Measurements from ENCODE around the gene ABHD14A. TPM values are rescaled to one million over a fixed set of nuclear protein-coding genes. Genes with fewer than 3 reads are reported as not detected.

ABHD14A gene
- total RNA-seq, 3 donors from 2014 or later, result 11.8 to 19.7 (median 12.6) TPM

DNA sequence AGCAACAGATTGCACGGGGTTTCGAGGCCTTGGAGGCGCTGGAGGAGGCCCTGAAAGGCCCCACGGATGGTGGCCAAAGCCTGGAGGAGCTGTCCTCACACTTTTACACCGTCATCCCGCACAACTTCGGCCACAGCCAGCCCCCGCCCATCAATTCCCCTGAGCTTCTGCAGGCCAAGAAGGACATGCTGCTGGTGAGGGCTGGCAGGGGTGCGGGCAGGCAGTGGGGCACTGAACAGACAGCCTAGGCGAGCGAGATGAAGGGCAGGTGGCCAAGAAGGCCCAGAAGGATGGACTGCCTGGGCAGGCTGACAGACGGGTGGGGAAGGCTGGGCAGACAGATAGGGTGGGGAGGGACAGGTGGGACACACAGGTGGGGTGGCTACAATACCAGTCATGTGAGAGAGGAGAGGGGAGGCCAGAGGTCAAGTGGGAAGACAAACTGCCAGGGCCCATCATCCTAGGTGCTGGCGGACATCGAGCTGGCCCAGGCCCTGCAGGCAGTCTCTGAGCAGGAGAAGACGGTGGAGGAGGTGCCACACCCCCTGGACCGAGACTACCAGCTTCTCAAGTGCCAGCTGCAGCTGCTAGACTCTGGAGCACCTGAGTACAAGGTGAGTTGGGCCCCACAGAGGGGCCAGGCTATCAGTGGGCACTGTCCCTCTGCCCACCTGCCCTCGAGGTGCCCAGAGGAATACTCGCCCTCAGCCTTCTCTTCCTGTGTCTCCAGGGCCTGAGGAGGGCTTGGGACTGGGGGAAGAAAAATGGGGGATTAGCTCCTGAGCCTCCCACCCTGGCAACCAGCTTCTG lies 29.6 kb upstream of the ABHD14A start:
- no peak for DNase-seq

DNA sequence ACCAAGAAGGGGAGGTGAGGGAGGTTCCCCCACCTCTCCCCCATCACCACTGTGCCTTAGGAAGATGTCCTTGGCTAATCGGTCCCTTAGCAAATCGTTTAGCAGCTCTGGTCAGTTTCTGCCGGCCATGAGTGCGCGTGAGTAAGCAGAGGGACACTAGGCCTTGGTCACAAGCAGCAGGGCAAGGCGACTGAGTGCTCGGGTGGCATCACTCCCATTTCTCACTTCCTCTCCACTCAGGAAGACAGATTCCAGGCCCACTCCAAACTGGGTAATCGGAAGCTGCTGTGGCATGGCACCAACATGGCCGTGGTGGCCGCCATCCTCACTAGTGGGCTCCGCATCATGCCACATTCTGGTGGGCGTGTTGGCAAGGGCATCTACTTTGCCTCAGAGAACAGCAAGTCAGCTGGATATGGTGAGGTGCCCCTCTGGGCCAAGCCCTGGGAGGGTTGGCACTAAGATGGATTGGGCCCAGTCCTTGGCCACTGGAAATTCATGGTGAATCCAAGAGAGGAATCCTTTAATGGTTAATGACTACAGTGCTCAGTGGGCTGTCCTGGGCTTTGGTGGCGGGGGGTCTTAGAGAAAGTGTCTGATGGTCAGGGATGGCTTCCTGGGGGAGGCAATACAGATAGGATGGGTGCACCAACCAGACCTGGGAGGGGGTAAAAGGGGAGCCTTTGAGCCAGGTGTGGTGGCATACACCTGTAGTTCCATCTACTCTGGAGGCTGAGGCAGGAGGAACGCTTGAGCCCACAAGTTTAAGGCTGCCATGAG lies 28.7 kb upstream of the ABHD14A start:
- peaks cover 3% of the 10 kb centered on the region for H3K36me3 Mint-ChIP-seq (ENCODE audit: insufficient read depth)
- no peak overlapping the region for H3K4me3 Mint-ChIP-seq
- peaks cover 10% of the 10 kb centered on the region for H3K4me1 Mint-ChIP-seq (ENCODE audit: low read depth)
- H3K9me3 Mint-ChIP-seq, result no peaks in the 10 kb centered on the region
- H3K27me3 Mint-ChIP-seq (ENCODE audit: low read depth), result no peaks in the 10 kb centered on the region
- no peak for ATAC-seq
- DNase-seq, result no peak

More for the DNA sequence above, 29.6 kb upstream of the ABHD14A start:
- ATAC-seq, result no peak
- Mint-ChIP-seq H3K4me3 (no peak overlapping the region), H3K9me3 (no peaks in the 10 kb centered on the region), H3K4me1 (ENCODE audit: low read depth) (peaks cover 18% of the 10 kb centered on the region), H3K27me3 (ENCODE audit: low read depth) (no peaks in the 10 kb centered on the region), H3K36me3 (ENCODE audit: insufficient read depth) (peaks cover 10% of the 10 kb centered on the region)

DNA sequence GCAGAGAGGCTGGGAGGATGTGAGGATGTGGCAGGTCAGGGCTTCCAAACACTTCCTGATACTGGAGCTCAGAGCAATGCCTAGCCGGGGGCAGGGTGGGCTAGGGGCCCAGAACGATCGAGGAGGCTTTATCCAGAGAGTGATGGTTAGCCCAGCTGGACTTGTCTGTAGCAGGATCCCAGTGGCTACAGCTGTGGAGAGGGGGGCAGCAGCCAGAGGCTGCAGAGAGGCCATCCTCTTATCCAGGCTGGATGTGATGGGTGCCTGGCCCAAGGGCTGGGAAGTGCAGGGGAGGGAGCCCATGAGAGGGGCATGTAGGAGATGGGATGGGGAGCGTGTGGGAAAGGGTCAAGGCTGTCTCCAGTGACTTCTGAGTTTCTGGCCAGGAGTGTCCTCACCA lies 28.1 kb upstream of the ABHD14A start:
- H3K4me1 Mint-ChIP-seq (ENCODE audit: low read depth), result peaks cover 8% of the 10 kb centered on the region
- no peaks in the 10 kb centered on the region for H3K27me3 Mint-ChIP-seq (ENCODE audit: low read depth)
- no peak overlapping the region for H3K4me3 Mint-ChIP-seq
- no peak for DNase-seq
- H3K36me3 Mint-ChIP-seq (ENCODE audit: insufficient read depth), result peaks cover 2% of the 10 kb centered on the region
- ATAC-seq, result no peak
- H3K9me3 Mint-ChIP-seq, result no peaks in the 10 kb centered on the region

- H3K4me1 Mint-ChIP-seq (ENCODE audit: low read depth), result peaks cover 7% of the 10 kb centered on the region
- H3K27me3 Mint-ChIP-seq (ENCODE audit: low read depth), result peaks cover 2% of the 10 kb centered on the region
- DNase-seq (no peak), ATAC-seq (no peak)
- H3K9me3 Mint-ChIP-seq, result no peaks in the 10 kb centered on the region
- H3K36me3 Mint-ChIP-seq (ENCODE audit: insufficient read depth), result peaks cover 2% of the 10 kb centered on the region
- H3K4me3 Mint-ChIP-seq, result no peak overlapping the region
These were observed 27.5 kb upstream of the ABHD14A start for GRCh38 chr3:51947215-51947900.

DNA sequence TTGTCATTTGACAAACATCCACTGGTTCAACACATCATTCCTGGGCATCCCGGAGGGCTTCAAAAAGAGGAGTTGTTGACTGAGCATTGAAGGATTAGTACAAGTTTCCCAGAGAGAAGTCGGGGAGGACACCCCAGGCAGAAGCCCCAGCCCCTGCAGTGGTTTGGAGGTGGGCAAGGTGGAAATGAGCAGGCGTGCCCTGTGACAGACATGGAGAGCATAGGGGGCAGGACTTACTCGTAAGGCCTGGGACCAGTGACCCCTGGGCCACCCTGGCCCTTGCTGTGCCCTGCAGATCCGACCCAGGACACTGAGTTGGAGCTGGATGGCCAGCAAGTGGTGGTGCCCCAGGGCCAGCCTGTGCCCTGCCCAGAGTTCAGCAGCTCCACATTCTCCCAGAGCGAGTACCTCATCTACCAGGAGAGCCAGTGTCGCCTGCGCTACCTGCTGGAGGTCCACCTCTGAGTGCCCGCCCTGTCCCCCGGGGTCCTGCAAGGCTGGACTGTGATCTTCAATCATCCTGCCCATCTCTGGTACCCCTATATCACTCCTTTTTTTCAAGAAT lies 26.8 kb upstream of the ABHD14A start:
- H3K9me3 Mint-ChIP-seq, result no peaks in the 10 kb centered on the region
- ATAC-seq, result no peak
- peaks cover 2% of the 10 kb centered on the region for H3K36me3 Mint-ChIP-seq (ENCODE audit: insufficient read depth)
- no peak overlapping the region for H3K4me3 Mint-ChIP-seq
- DNase-seq, result no peak
- peaks cover under 1% of the 10 kb centered on the region for H3K4me1 Mint-ChIP-seq (ENCODE audit: low read depth)
- peaks cover 2% of the 10 kb centered on the region for H3K27me3 Mint-ChIP-seq (ENCODE audit: low read depth)

GRCh38 chr3:51949121-51949520 lies 25.7 kb upstream of the ABHD14A start:
- H3K4me1 Mint-ChIP-seq (ENCODE audit: low read depth), result no peaks in the 10 kb centered on the region
- H3K36me3 Mint-ChIP-seq (ENCODE audit: insufficient read depth), result peaks cover 2% of the 10 kb centered on the region
- no peak overlapping the region for H3K4me3 Mint-ChIP-seq
- no peak for ATAC-seq
- peaks cover 7% of the 10 kb centered on the region for H3K27me3 Mint-ChIP-seq (ENCODE audit: low read depth)
- no peaks in the 10 kb centered on the region for H3K9me3 Mint-ChIP-seq
- no peak for DNase-seq

- Mint-ChIP-seq H3K9me3 (no peaks in the 10 kb centered on the region), H3K27me3 (ENCODE audit: low read depth) (peaks cover 19% of the 10 kb centered on the region), H3K4me1 (ENCODE audit: low read depth) (no peaks in the 10 kb centered on the region), H3K4me3 (no peak overlapping the region), H3K36me3 (ENCODE audit: insufficient read depth) (no peaks in the 10 kb centered on the region)
- no peak for DNase-seq
- ATAC-seq, result no peak
These were observed 24.0 kb upstream of the ABHD14A start for GRCh38 chr3:51950899-51951298.

- no peak for ATAC-seq
- H3K9me3 Mint-ChIP-seq, result no peaks in the 10 kb centered on the region
- peaks cover 25% of the 10 kb centered on the region for H3K27me3 Mint-ChIP-seq (ENCODE audit: low read depth)
- no peak for DNase-seq
- no peak overlapping the region for H3K4me3 Mint-ChIP-seq
- H3K36me3 Mint-ChIP-seq (ENCODE audit: insufficient read depth), result peaks cover 2% of the 10 kb centered on the region
- H3K4me1 Mint-ChIP-seq (ENCODE audit: low read depth), result peaks cover 4% of the 10 kb centered on the region
These were observed 21.4 kb upstream of the ABHD14A start for GRCh38 chr3:51953445-51953844.

DNA sequence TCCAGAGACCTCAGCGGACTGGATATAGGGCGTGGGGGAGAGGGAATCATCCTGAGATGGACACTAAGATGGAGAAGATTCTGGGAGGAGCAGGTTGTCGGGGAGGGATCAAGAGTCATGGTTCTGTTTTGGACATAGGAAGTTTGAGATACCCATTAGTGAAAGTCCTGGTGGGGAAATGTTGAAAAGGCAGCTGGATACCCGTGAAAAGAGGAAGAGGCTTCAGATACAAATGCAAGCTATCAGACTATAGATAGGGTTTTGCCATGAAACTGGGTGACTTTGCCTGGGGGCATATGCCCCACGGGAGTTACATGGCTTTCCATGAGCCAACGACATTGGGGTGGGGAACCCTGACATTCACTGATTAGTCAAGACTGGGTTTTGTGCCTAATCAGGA lies 20.8 kb upstream of the ABHD14A start:
- Mint-ChIP-seq H3K9me3 (no peaks in the 10 kb centered on the region), H3K27me3 (ENCODE audit: low read depth) (peaks cover 25% of the 10 kb centered on the region), H3K4me3 (no peak overlapping the region), H3K36me3 (ENCODE audit: insufficient read depth) (peaks cover 2% of the 10 kb centered on the region), H3K4me1 (ENCODE audit: low read depth) (peaks cover 4% of the 10 kb centered on the region)
- DNase-seq (no peak), ATAC-seq (no peak)

GRCh38 chr3:51954713-51955112 lies 20.2 kb upstream of the ABHD14A start:
- Mint-ChIP-seq H3K4me1 (ENCODE audit: low read depth) (peaks cover 4% of the 10 kb centered on the region), H3K27me3 (ENCODE audit: low read depth) (peaks cover 25% of the 10 kb centered on the region), H3K36me3 (ENCODE audit: insufficient read depth) (peaks cover 2% of the 10 kb centered on the region), H3K9me3 (no peaks in the 10 kb centered on the region), H3K4me3 (no peak overlapping the region)
- DNase-seq (no peak), ATAC-seq (no peak)

GRCh38 chr3:51955175-51955892 lies 19.5 kb upstream of the ABHD14A start, which contains the start of gene GPR62:
GPR62 (plus strand) TSS chr3:51955381; CDS start chr3:51955653, 272 bp downstream.
- Mint-ChIP-seq H3K4me1 (ENCODE audit: low read depth) (peaks cover 4% of the 10 kb centered on the region), H3K36me3 (ENCODE audit: insufficient read depth) (peaks cover 2% of the 10 kb centered on the region), H3K4me3 (peak within 1 kb of the TSS; percentile 35), H3K27me3 (ENCODE audit: low read depth) (peaks cover 25% of the 10 kb centered on the region), H3K9me3 (no peaks in the 10 kb centered on the region)
- DNase-seq (no peak), ATAC-seq (no peak)

DNA sequence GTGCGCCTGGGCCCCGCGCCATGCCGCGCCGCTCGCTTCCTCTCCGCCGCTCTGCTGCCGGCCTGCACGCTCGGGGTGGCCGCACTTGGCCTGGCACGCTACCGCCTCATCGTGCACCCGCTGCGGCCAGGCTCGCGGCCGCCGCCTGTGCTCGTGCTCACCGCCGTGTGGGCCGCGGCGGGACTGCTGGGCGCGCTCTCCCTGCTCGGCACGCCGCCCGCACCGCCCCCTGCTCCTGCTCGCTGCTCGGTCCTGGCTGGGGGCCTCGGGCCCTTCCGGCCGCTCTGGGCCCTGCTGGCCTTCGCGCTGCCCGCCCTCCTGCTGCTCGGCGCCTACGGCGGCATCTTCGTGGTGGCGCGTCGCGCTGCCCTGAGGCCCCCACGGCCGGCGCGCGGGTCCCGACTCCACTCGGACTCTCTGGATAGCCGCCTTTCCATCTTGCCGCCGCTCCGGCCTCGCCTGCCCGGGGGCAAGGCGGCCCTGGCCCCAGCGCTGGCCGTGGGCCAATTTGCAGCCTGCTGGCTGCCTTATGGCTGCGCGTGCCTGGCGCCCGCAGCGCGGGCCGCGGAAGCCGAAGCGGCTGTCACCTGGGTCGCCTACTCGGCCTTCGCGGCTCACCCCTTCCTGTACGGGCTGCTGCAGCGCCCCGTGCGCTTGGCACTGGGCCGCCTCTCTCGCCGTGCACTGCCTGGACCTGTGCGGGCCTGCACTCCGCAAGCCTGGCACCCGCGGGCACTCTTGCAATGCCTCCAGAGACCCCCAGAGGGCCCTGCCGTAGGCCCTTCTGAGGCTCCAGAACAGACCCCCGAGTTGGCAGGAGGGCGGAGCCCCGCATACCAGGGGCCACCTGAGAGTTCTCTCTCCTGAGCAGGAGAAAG lies 18.7 kb upstream of the ABHD14A start:
- H3K9me3 Mint-ChIP-seq, result no peaks in the 10 kb centered on the region
- peak; percentile 83 for ATAC-seq
- no peak for DNase-seq
- H3K4me1 Mint-ChIP-seq (ENCODE audit: low read depth), result peaks cover 4% of the 10 kb centered on the region
- H3K36me3 Mint-ChIP-seq (ENCODE audit: insufficient read depth), result peaks cover 4% of the 10 kb centered on the region
- H3K27me3 Mint-ChIP-seq (ENCODE audit: low read depth), result peaks cover 25% of the 10 kb centered on the region
- no peak overlapping the region for H3K4me3 Mint-ChIP-seq

Data from activated T-cell treated with anti-CD3 and anti-CD28 coated beads, Interleukin-2, amount 50 U/mL, for 4 hours (primary cell).